Neutrophil (primary cell): ENCODE data around the gene ADRA2B.

Experiments
- H3K27ac ChIP-seq: fragments of 200-600 bp; sonication (generic); 2 replicates; pipeline ENCODE4 v1.5.1; 2016; ENCODE audit warnings: mild to moderate bottlenecking, moderate library complexity
- H3K27me3 ChIP-seq: fragments of 200-600 bp; sonication (generic); 2 replicates; pipeline ENCODE4 v1.6.0; 2016; ENCODE audit warnings: mild to moderate bottlenecking
- H3K36me3 ChIP-seq: fragments of 200-600 bp; sonication (generic); 2 replicates; pipeline ENCODE4 v1.5.1; 2017
- H3K4me1 ChIP-seq, 2 experiments: fragments of 200-600 bp in 1 of 2; sonication (generic) in 1 of 2; 1 replicate in 1 of 2; 2 replicates in 1 of 2; pipeline versions ENCODE4 v1.5.1 to v1.6.1; 2013 to 2016; ENCODE audit warnings: low read depth in 1 of 2, low read length in 1 of 2, mild to moderate bottlenecking in 1 of 2, moderate library complexity in 1 of 2; ENCODE audit not compliant: control insufficient read depth in 1 of 2, insufficient read depth in 1 of 2
- H3K4me3 ChIP-seq, 2 experiments: fragments of 200-600 bp in 1 of 2; sonication (generic) in 1 of 2; 1 replicate in 1 of 2; 2 replicates in 1 of 2; pipeline ENCODE4 v1.5.1; 2013 to 2016; ENCODE audit warnings: low read depth in 1 of 2, low read length in 1 of 2, mild to moderate bottlenecking in 1 of 2, moderate library complexity in 1 of 2
- H3K9me3 ChIP-seq: fragments of 200-600 bp; sonication (generic); 2 replicates; pipeline ENCODE4 v1.5.1; 2016
- CTCF ChIP-seq: fragments of 200-600 bp; sonication (generic); IDR thresholded peaks from 2 replicates; pipeline ENCODE4 v1.5.1; 2016; ENCODE audit warnings: antibody characterized with exemption

ADRA2B gene

DNA sequence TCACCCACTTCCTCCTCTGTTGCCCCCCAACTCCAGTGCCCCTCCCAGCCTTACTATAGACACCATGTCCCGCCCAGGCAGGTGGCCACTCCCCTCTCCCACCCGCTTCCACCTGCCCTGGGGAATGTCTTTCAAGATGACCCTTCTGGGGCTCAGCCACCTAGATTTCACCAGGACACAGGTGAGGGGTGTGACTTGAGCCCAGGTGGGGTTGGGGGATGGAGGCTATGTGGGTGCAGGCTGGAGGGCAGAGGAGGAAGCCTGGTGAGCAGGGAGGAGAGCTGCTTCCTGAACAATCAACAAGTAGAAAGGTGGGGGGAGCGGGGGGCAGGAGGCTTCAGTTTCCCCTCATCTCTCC, 8.7 kb downstream of the ADRA2B start:
- TF ChIP-seq CTCF, result no peak
- no peak overlapping the region for H3K4me3 ChIP-seq
- no peak overlapping the region for H3K27ac ChIP-seq
- peaks cover 11% of the 10 kb centered on the region for H3K9me3 ChIP-seq
- peaks cover 19% of the 10 kb centered on the region for H3K27me3 ChIP-seq
- H3K36me3 ChIP-seq, result no peaks in the 10 kb centered on the region
- H3K4me1 ChIP-seq, result no peaks in the 10 kb centered on the region

- Histone ChIP-seq H3K27me3 (peaks cover 19% of the 10 kb centered on the region), H3K36me3 (no peaks in the 10 kb centered on the region), H3K4me3 (no peak overlapping the region), H3K9me3 (peaks cover 11% of the 10 kb centered on the region), H3K27ac (no peak overlapping the region), H3K4me1 (no peaks in the 10 kb centered on the region)
- no peak for TF ChIP-seq CTCF
These were observed 9.2 kb downstream of the ADRA2B start for GRCh38 chr2:96106991-96107707.

GRCh38 chr2:96105994-96106715, 10.2 kb downstream of the ADRA2B start:
- H3K27ac ChIP-seq, result no peak overlapping the region
- TF ChIP-seq CTCF, result no peak
- H3K4me3 ChIP-seq, result no peak overlapping the region
- peaks cover 19% of the 10 kb centered on the region for H3K27me3 ChIP-seq
- peaks cover 11% of the 10 kb centered on the region for H3K9me3 ChIP-seq
- no peaks in the 10 kb centered on the region for H3K4me1 ChIP-seq
- no peaks in the 10 kb centered on the region for H3K36me3 ChIP-seq

DNA sequence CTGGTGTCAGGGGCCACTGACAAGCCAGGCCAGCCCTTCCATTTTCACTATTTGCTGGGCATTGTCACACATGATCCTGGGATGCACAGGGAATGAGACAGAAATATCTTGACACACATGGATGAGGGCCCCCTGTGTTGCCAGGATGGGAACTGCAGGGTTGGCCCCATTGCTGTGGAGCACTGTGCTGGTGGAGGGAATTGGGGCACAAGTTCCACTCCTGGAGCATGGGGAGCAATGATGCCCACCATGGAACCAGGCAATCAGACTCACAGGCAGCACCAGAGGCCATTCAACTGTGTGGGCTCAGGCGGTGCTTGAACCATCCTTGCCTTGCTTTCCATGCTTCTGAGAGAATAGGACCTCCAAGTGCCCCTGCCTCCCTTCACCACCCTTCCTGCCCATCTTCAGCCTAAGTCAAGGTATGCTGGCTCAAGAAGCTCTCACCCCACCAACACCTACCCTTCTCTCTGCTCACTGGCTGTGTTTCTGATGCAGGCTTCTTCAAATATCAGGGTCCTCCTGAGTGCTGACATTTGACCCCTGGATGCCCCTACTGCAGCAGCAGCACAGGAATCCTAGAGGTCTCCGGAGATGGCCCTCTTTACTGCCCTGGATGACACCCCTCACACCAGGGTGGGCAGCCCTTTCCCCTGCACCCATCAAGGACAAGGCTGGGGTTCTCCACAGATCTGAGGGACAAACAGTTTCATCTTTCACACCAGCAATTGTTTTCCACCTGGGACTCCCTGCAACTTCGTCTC, 11.0 kb downstream of the ADRA2B start:
- H3K27ac ChIP-seq, result no peak overlapping the region
- H3K27me3 ChIP-seq, result peaks cover 19% of the 10 kb centered on the region
- H3K4me3 ChIP-seq, result no peak overlapping the region
- H3K9me3 ChIP-seq, result peaks cover 11% of the 10 kb centered on the region
- TF ChIP-seq CTCF, result no peak
- no peaks in the 10 kb centered on the region for H3K36me3 ChIP-seq
- H3K4me1 ChIP-seq, result no peaks in the 10 kb centered on the region

- Histone ChIP-seq H3K4me3 (no peak overlapping the region), H3K27me3 (peaks cover 16% of the 10 kb centered on the region), H3K4me1 (no peaks in the 10 kb centered on the region), H3K27ac (no peak overlapping the region), H3K36me3 (no peaks in the 10 kb centered on the region), H3K9me3 (peaks cover 11% of the 10 kb centered on the region)
- TF ChIP-seq CTCF, result no peak
These were observed 11.9 kb downstream of the ADRA2B start for GRCh38 chr2:96104487-96104861.
